Ascending aorta (tissue), 2 donors: Measurements from ENCODE around the gene ENAH. TPM values are rescaled to one million over a fixed set of nuclear protein-coding genes. Genes with fewer than 3 reads are reported as not detected.

Source experiments
- DNase-seq, 2 donors: peaks; one replicate each; pipeline ENCODE4 v3.0.0-alpha.2; 2019; ENCODE audit warnings: low spot score in 2 of 2
- H3K27ac ChIP-seq, 2 donors: fragments of 200-600 bp; sonication (generic); one replicate each; pipeline ENCODE4 v1.5.1; 2016 to 2017; ENCODE audit warnings: mild to moderate bottlenecking in 1 of 2
- H3K27me3 ChIP-seq: fragments of 200-600 bp; sonication (generic); one replicate; pipeline ENCODE4 v1.5.1; 2017
- H3K36me3 ChIP-seq, 2 donors: fragments of 200-600 bp; sonication (generic); one replicate each; pipeline ENCODE4 v1.5.1; 2016
- H3K4me1 ChIP-seq, 2 donors: fragments of 200-600 bp; sonication (generic); one replicate each; pipeline ENCODE4 v1.5.1; 2016 to 2017; ENCODE audit warnings: mild to moderate bottlenecking in 1 of 2
- H3K4me3 ChIP-seq, 2 donors: fragments of 200-600 bp; sonication (generic); one replicate each; pipeline ENCODE4 v1.5.1; 2016 to 2017; ENCODE audit warnings: mild to moderate bottlenecking in 1 of 2
- H3K9me3 ChIP-seq, 2 donors: fragments of 200-600 bp; sonication (generic); one replicate each; pipeline ENCODE4 v1.5.1; 2016
- intact Hi-C: fragments of 100-400 bp; cut with DNase I; formaldehyde crosslinking; loops from one replicate; pipeline ENCODE4 v1.15.1; 2023
- total RNA-seq: library from RNA; depleted of rRNA; stranded (reverse); fragments of >200 nt; gene quantifications from one replicate; pipeline ENCODE4 v1.1.0, GENCODE V29; 2016
- TF ChIP-seq, protein P1 (sequence below), 3 experiments: fragments of 200-600 bp in 2 of 3; fragments of 450-650 bp in 1 of 3; sonication (generic) in 2 of 3; IDR thresholded peaks; one replicate each; pipeline ENCODE4 v1.5.1; 2016 to 2019; ENCODE audit warnings: antibody characterized with exemption in 3 of 3, mild to moderate bottlenecking in 1 of 3, moderate library complexity in 1 of 3

ENAH gene
- total RNA-seq, 1 donor from 2014 or later: 103 TPM

DNA sequence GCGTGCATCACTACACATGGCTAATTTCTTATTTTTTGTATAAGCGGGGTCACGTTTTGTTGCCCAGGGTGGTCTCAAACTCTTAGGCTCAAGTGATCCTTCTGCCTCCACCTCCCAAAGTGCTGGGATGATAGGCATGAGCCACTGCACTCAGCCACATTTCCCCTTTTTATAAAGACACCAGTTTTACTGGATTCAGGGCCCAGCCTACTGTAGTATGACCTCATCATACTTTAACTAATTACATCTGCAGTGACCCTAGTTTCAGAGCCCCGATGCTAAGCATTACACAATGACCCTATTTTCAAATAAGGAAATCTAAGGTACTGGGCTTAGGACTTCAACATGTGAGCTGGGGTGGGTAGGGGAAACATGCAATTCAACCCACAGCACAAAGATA, 31.8 kb upstream of the ENAH start:
- peaks cover 0 to 9% of the 10 kb centered on the region in 2 donors for H3K4me1 ChIP-seq
- peak overlapping the region in 1 of 2 donors; percentile 71 for H3K27ac ChIP-seq
- H3K36me3 ChIP-seq: no peaks in the 10 kb centered on the region
- H3K27me3 ChIP-seq: no peaks in the 10 kb centered on the region
- TF ChIP-seq, protein P1, sequence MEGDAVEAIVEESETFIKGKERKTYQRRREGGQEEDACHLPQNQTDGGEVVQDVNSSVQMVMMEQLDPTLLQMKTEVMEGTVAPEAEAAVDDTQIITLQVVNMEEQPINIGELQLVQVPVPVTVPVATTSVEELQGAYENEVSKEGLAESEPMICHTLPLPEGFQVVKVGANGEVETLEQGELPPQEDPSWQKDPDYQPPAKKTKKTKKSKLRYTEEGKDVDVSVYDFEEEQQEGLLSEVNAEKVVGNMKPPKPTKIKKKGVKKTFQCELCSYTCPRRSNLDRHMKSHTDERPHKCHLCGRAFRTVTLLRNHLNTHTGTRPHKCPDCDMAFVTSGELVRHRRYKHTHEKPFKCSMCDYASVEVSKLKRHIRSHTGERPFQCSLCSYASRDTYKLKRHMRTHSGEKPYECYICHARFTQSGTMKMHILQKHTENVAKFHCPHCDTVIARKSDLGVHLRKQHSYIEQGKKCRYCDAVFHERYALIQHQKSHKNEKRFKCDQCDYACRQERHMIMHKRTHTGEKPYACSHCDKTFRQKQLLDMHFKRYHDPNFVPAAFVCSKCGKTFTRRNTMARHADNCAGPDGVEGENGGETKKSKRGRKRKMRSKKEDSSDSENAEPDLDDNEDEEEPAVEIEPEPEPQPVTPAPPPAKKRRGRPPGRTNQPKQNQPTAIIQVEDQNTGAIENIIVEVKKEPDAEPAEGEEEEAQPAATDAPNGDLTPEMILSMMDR (IDR thresholded peaks at IDR 0.05): no peak
- intact Hi-C loops: no loop called here
- H3K4me3 ChIP-seq: no peak overlapping the region
- no peak for DNase-seq
- H3K9me3 ChIP-seq: no peaks in the 10 kb centered on the region

DNA sequence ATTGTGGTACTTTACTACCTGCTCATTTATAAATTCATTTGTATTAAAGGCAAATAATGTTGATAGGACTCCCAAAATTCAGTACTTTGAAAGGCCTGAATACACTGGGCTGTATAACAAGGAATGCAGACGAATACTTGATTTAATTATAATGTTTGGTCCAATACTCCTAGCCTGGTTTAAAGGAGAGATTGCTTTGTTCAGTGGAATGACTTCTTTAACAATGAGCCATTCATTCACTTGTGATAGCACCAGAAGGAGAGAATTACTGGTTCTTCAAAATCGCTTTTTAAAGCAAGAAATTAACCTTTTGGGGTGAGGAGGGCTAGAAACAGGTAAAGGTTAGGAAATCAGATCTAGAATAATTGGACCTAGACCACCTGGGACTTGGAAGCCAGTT, 28.3 kb upstream of the ENAH start:
- Histone ChIP-seq H3K36me3 (no peaks in the 10 kb centered on the region), H3K27me3 (no peaks in the 10 kb centered on the region), H3K9me3 (no peaks in the 10 kb centered on the region), H3K27ac (no peak overlapping the region), H3K4me3 (no peak overlapping the region), H3K4me1 (peaks cover 0 to 5% of the 10 kb centered on the region in 2 donors)
- DNase-seq: no peak
- TF ChIP-seq, protein P1 (IDR thresholded peaks at IDR 0.05): no peak
- intact Hi-C loops: no loop called here

DNA sequence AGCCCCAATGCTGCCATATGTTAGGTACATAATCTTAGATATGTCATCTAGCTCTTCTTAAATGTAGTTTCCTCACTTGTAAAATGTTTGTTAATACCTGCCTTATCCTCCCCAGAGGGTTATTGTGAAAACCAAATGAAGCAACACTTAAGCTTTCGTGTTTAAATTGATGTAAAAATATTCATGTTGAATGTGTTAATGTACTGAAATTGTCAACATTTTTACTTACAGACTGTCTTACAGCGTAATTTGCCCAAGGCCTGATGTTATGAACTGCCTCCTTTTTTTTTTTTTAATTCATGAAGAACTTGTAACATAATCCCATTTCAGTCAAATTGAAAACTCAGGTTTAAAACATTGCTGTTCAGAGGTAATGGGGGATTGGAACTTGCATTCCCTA, 25.6 kb upstream of the ENAH start:
- Histone ChIP-seq H3K36me3 (no peaks in the 10 kb centered on the region), H3K9me3 (no peaks in the 10 kb centered on the region), H3K27me3 (no peaks in the 10 kb centered on the region), H3K27ac (no peak overlapping the region), H3K4me3 (no peak overlapping the region), H3K4me1 (no peaks in the 10 kb centered on the region)
- intact Hi-C loops: no loop called here
- TF ChIP-seq, protein P1 (IDR thresholded peaks at IDR 0.05): no peak
- no peak for DNase-seq

DNA sequence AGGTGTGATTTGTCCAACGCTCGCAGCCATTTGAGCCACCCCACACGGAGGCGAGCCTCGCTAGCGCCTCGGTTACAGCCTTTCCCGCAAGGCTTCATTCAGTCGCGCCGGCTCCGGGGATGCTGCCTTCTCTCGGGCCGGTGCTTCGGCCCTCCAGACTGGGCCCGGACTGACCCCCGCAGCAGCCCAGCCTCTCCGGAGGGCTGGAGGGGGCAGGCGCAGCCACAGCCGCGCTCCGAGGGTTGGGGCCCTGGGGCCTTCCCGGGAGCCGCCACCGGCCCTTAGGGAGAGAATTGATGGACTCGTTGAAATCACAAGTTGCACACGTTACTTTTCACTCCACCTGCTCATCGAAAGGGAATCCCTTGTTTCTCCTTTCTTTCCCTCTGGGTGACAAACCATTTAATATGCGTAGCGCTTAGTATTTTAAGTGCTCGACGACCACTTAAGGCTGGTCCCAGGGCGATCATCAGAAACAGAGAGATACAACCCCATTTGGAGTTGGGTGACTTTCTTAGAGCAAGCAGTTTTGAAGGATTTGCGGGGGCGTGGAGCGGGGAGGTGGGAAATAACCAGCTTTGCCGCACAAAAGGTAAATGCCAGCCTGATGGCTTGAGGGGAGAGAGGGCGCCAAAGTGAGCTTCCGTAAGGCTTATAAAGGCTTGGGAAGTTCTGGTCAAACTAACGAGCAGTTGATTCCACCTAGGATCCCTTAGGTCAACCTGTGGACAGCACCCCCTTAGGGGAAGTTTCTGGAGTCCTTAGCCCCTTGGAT, 24.6 kb upstream of the ENAH start:
- Histone ChIP-seq H3K27ac (no peak overlapping the region), H3K4me3 (peak overlapping the region in 1 of 2 donors; percentile 56), H3K9me3 (no peaks in the 10 kb centered on the region), H3K27me3 (no peaks in the 10 kb centered on the region), H3K36me3 (no peaks in the 10 kb centered on the region), H3K4me1 (no peaks in the 10 kb centered on the region)
- peak in 1 of 2 donors; percentile 62 for DNase-seq
- intact Hi-C loops: no loop called here
- TF ChIP-seq, protein P1 (IDR thresholded peaks at IDR 0.05): no peak

DNA sequence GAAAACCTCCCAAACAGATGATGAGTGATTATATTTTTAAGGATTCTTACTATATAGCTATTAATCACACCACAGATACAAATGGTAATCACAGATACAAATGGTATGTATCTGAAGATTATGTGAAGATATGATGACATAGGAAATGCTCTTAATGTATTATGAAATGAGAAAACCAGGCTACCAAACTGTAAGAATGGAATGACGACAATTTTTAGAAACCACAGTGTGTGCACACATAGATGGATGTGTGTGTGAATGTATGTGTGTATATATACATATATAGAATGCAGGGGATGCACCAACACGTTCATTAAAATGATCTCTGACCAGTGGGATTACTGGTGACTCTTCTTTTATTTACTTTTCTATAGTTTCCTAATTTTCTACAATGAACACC, 21.5 kb upstream of the ENAH start:
- no peaks in the 10 kb centered on the region for H3K27me3 ChIP-seq
- H3K4me1 ChIP-seq: no peaks in the 10 kb centered on the region
- DNase-seq: no peak
- TF ChIP-seq, protein P1 (IDR thresholded peaks at IDR 0.05): no peak
- no peaks in the 10 kb centered on the region for H3K36me3 ChIP-seq
- no peaks in the 10 kb centered on the region for H3K9me3 ChIP-seq
- intact Hi-C loops: no loop called here
- H3K27ac ChIP-seq: no peak overlapping the region
- H3K4me3 ChIP-seq: no peak overlapping the region
